DMS114 treated with DMSO at 0.1 percent for 48 hours (cell line): ENCODE measurements around the gene SP9.
A peak's percentile ranks its signal among the peaks of the same experiment; 100 is the strongest.

Experiments used
- DNase-seq: peaks from one replicate; lab custom pipeline; 2025; ENCODE audit not compliant: unreplicated experiment; lab: John Stamatoyannopoulos, UW

The SP9 gene

DNA sequence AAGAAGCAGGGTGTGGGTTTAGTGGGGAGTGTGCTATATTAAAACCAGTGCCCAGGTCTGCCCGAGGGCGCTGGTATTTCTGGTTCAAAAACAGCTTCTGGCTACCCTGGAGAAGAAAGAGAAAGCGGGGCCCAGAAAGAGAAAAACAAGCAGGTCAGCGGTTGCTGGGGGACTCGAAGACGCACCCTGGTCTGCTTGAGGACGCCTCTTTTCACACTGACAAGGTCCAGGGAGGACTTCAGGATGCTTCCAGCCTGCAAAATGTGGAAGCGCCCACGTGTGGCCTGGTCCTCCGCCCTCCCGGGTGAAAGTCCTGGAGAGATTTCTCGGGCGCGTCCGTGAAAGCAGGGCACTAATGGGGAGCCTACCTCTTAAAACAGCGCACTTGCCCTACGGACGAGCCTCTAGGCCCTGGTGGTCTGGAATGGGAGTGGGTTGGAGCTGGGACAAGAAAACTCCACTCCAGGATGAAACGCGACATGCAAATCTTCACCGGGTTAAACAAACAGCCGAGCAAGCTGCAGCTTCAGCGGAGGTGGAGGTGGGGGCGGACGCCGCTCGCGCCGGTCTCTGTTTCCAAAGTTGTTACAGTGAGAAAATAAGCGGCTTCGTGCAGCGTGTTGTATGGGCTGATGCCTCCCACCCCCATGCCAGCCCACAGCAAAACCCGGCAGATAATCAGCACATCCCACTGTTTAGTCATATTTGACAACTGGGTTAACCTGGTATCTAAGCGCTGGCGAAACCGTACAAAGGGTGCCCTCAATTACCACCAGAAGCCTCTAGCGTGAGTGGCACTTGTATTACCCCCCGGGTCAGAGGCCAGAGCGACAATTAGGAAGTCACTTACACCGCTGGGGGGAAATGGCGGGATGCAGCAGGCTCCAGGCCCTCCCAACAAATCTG lies 1.1 kb upstream of the SP9 start:
- DNase-seq, result no peak

DNA sequence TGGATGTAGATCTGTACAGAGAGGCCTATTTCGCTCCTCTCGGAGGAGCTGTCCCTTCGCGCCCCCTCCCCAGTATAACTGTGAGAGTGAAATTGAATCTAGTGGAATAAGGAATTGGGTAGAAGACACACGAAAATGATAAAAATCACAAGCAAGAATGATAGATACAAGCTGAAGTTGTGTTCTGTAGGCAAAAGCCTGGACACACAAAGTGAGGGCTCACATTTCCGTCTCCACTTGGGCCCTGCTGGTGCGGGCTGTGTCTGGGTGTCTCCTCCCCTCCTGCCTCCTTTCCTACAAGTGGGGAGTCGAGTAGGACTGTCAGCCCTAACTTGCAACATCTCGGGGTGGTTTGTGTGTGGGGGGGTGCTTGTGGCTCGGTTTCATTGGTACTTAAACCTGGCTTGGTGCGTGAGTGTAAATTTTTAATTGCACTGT lies 457 bp upstream of the SP9 start:
- DNase-seq, result no peak

- no peak for DNase-seq
Observed at GRCh38 chr2:174335254-174335987, 667 bp downstream of the SP9 start.

GRCh38 chr2:174335988-174336500 lies 1.3 kb downstream of the SP9 start:
- no peak for DNase-seq

DNA sequence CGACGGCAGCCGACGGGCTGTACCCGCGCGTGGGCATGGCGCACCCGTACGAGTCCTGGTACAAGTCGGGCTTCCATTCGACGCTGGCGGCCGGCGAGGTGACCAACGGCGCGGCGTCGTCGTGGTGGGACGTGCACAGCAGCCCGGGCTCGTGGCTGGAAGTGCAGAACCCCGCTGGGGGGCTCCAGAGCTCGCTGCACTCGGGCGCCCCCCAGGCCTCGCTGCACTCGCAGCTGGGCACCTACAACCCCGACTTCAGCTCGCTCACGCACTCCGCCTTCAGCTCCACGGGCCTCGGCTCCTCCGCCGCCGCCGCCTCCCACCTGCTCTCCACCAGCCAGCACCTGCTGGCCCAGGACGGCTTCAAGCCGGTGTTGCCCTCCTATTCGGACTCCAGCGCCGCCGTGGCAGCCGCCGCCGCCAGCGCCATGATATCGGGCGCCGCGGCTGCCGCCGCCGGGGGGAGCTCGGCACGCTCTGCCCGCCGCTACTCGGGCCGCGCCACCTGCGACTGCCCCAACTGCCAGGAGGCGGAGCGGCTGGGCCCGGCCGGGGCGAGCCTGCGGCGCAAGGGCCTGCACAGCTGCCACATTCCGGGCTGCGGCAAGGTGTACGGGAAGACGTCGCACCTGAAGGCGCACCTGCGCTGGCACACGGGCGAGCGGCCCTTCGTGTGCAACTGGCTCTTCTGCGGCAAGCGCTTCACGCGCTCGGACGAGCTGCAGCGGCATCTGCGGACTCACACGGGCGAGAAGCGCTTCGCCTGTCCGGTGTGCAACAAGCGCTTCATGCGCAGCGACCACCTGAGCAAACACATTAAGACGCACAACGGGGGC lies 2.0 kb downstream of the SP9 start:
- DNase-seq, result no peak

DNA sequence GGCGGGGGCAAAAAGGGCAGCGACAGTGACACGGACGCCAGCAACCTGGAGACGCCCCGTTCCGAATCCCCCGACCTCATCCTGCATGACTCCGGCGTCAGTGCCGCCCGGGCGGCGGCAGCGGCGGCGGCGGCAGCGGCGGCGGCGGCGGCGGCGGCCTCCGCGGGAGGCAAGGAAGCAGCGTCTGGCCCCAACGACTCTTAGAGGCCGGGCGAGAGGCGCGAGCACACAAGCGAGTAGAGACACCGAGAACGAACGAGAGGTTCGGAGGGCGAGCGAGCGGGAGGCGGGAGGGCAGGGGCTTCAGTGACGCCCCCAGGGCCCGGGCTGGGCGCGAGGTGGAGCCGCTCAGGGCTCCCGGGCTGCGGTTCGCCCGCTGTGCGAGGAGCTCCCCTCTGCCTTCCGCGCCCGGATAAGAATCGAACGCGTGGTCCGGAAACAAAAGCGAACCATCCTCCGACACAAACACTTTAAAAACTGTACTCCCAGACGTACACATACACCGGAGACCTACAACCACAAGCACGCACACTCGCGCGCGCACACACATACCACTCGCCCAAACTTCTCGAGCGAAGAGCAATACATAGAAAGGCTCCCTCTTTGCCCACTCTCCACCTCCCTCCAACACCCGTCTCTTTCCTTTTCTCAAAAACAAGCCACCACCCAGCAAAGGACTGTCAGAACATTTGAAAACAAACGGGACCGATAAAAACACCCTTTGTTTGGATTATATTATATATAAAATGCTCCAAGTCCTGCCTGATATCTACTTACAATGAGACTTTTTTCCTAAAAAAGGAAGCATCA lies 2.8 kb downstream of the SP9 start:
- peak; percentile 19 for DNase-seq

GRCh38 chr2:174338147-174338605 lies 3.4 kb downstream of the SP9 start:
- DNase-seq, result no peak

- no peak for DNase-seq
Observed at GRCh38 chr2:174338671-174339560, 4.2 kb downstream of the SP9 start.

GRCh38 chr2:174339561-174340399 lies 5.0 kb downstream of the SP9 start:
- DNase-seq, result peak; percentile 3

GRCh38 chr2:174340400-174341292 lies 5.9 kb downstream of the SP9 start:
- no peak for DNase-seq

GRCh38 chr2:174341293-174341994 lies 6.7 kb downstream of the SP9 start:
- DNase-seq, result peak; percentile 69

DNA sequence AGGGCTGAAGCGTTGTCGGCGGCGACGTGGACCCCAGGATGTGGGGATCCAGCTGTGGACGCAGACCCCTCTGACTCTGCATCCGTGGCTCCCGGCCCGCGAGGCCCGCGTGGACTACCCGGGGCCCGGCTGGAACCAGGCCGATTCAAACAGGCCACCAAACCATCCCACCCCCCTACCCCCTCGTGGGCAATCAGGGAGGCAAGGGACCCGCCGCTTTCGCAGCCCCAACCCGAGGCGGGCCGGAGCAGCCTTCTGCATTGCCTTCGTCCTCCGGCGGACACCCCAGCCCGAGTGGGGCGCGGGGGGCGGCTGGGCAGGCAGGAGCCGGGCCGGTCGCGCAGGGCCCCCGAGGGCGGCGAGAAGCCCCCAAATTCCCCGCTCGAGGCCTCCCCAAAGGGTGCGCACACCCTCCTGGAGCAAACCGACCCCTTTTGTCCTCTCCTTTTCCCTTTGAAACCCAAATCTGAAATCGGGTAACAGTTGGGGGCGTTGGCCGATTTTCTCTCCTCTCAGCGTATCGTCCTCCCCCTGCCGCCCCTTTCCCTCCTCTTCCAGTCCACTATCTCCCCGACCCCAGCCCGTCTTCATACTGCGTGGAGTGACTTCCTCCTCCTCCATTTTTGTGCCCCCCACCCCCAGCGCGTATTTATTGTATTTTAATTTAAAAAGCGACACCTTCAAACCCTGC lies 7.4 kb downstream of the SP9 start:
- no peak for DNase-seq

DNA sequence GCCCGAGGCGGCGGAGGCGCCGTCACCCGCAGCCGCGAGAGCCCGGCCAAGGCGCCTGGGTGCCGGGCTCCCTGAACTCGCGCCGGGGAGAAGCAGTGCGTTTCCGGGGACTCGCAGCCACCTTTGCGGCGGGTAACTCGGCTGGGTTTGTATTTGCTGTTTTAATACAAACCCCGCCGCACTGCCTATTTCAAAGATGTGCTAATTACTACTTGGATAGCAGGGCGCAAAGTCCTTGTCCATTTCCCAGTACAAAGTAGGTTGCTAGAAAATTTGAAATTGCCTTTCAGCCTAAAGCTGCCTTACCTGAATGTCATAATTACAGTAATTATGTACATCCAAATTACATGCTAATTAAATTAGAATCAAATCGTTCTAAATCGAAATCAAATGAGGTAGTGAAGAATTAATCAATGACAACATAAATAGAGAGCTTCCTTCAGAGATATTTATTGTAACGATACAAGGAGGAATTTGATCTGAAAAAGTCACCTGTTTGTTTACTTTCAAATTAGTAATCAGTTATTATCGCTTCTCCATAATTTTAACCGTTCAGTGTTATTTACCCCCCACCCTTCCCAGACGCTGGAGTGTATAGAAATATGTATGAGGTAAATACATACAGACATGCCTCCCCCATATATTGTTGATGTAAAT lies 8.1 kb downstream of the SP9 start:
- no peak for DNase-seq

GRCh38 chr2:174343343-174343622 lies 8.5 kb downstream of the SP9 start:
- DNase-seq, result no peak

GRCh38 chr2:174343623-174344455 lies 9.1 kb downstream of the SP9 start:
- DNase-seq, result no peak
